HG03432 (cell line): Measurements from ENCODE around the gene SUCO.

Source experiments
- ATAC-seq: cut with Tn5 transposase; IDR thresholded peaks from one replicate; pipeline ENCODE4 v1.9.1; 2021; ENCODE audit warnings: mild to moderate bottlenecking, moderate library complexity; ENCODE audit not compliant: unreplicated experiment

Gene SUCO

GRCh38 chr1:172640111-172640510 lies 107.2 kb downstream of the SUCO start:
- no peak for ATAC-seq

- ATAC-seq, result no peak
Observed at GRCh38 chr1:172641492-172641891, 108.5 kb downstream of the SUCO start.

- no peak for ATAC-seq
Observed at GRCh38 chr1:172642970-172643369, 110.0 kb downstream of the SUCO start.

- ATAC-seq, result no peak
Observed at GRCh38 chr1:172646653-172647052, 113.7 kb downstream of the SUCO start.

DNA sequence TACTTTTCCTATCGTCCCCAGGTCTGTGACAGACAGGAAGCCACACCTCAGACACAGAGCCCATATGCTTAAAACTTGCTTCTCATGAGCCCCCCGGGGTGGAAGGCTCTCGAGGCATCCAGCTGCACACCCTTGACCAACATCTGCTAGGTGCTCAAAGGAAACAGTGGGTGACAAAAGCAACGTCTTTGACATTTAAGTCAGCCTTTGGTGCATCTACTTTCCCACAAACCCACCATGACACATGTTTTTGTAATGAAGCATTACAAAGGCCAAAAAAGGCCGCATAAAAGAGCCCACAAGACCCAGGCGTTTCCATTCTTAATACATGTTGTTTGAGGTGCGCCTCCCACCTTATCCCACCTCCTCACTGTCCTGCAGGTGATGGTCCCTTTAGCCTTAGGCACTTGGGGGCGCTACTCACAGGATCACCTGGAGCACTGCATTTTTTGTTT lies 114.2 kb downstream of the SUCO start:
- ATAC-seq, result no peak

GRCh38 chr1:172647987-172648386 lies 115.0 kb downstream of the SUCO start:
- no peak for ATAC-seq

- no peak for ATAC-seq
Observed at GRCh38 chr1:172650474-172651193, 117.7 kb downstream of the SUCO start.

DNA sequence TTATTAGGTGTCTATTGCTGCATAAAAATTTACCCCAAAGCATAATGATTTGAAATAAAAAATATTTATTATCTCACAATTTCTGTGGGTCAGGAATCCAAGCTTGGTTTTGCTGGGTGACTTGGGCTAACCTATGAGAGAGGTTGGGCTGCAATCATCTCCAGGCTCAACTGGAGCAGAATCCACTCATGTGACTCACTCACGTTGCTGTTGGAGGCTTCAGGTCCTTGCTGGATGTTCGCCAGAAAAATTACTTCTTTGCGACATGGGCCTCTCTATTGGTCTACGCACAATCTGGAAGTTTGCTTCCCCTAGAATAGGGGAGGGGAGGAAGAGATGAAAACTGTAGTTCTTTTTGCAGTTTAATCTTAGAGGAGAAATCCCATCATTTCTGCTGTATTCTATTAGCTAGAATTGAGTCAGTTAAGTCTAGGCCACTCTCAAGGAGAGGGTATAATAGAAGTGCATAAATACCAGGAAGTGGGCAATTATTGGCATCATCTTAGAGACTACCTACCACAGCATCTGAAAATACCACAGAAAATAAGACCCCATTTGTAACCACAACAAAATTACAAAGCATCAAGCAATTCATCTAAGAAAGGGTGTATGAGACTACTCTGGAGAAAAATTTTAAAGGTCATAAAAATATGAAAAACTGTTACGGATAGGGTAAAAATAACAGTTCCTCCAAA lies 120.2 kb downstream of the SUCO start:
- ATAC-seq, result no peak

- no peak for ATAC-seq
Observed at GRCh38 chr1:172654535-172654934, 121.6 kb downstream of the SUCO start.

- no peak for ATAC-seq
Observed at GRCh38 chr1:172656576-172656975, 123.6 kb downstream of the SUCO start.

DNA sequence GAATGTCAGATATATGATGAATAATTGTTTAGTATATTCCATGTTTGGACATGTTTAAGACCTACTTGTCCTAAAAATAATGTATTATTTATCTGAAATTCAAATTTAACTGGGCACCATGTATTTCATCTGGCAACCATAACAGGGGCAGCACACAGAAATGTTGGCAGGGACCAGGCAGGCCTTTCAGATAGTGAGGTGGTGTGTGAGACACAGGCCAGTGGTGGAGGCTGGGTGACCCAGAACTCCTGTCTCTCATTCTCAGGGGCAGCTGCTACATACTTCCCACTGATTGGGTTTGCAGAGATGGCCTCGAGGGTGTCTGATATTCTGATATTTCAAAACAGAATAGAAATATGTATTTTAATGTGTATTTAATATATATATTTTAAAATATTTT lies 124.6 kb downstream of the SUCO start:
- no peak for ATAC-seq

DNA sequence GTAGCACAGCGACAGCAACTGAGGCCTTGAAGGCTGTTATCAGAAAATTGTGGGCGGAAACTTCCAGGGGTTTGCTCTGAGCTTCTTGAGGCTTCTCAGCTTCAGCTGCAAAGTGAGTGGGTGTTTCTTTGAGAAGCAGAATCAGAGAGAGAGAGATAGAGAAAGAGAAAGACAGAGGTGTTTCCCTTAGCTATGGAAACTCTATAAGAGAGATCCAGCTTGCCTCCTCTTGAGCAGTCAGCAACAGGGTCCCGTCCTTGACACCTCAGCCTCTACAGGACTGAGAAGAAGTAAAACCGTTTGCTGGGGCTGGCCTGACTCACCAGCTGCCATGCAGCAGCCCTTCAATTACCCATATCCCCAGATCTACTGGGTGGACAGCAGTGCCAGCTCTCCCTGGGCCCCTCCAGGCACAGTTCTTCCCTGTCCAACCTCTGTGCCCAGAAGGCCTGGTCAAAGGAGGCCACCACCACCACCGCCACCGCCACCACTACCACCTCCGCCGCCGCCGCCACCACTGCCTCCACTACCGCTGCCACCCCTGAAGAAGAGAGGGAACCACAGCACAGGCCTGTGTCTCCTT lies 126.0 kb downstream of the SUCO start, which contains the start of gene FASLG:
Gene FASLG (plus strand): TSS at position 233 of the 583 bp plus-strand sequence. CDS start 99 bp downstream, at position 332.
- ATAC-seq, result no peak

GRCh38 chr1:172661107-172661506 lies 128.2 kb downstream of the SUCO start:
- no peak for ATAC-seq
